Mesenchymal stem cell (in vitro differentiated cells and primary cell): ENCODE data around the gene PODXL2.

Experiments
- DNase-seq: peaks from one replicate; pipeline ENCODE4 v3.0.0-alpha.2; 2013
- H2AFZ ChIP-seq: one replicate; pipeline ENCODE4 v1.6.1; 2013; ENCODE audit warnings: low read depth, mild to moderate bottlenecking, control low read depth, inconsistent platforms, low read length, moderate library complexity
- H2AK5ac ChIP-seq: 2 replicates; pipeline ENCODE4 v1.6.1; 2013; ENCODE audit warnings: low read length, moderate library complexity, mild to moderate bottlenecking, inconsistent platforms; ENCODE audit not compliant: severe bottlenecking
- H2BK120ac ChIP-seq: one replicate; pipeline ENCODE4 v1.6.1; 2013; ENCODE audit warnings: low read depth, mild to moderate bottlenecking, inconsistent platforms, low read length, moderate library complexity
- H2BK12ac ChIP-seq, 2 experiments: one replicate each; pipeline ENCODE4 v1.6.1; 2013; ENCODE audit warnings: inconsistent platforms in 2 of 2, low read length in 2 of 2, mild to moderate bottlenecking in 2 of 2, moderate library complexity in 2 of 2, control low read depth in 1 of 2
- H2BK15ac ChIP-seq: one replicate; pipeline ENCODE4 v1.6.1; 2013; ENCODE audit warnings: mild to moderate bottlenecking, low read depth, inconsistent platforms; ENCODE audit not compliant: poor library complexity, severe bottlenecking
- H2BK5ac ChIP-seq: 2 replicates; pipeline ENCODE4 v1.6.1; 2013; ENCODE audit warnings: low read depth, mild to moderate bottlenecking, low read length, control low read depth, inconsistent platforms; ENCODE audit not compliant: poor library complexity, severe bottlenecking
- H3K14ac ChIP-seq, 2 experiments: one replicate each; pipeline ENCODE4 v1.6.1; 2013; ENCODE audit warnings: inconsistent platforms in 2 of 2, low read length in 2 of 2, control low read depth in 1 of 2, mild to moderate bottlenecking in 1 of 2, moderate library complexity in 1 of 2
- H3K18ac ChIP-seq, 2 experiments: one replicate each; pipeline ENCODE4 v1.6.1; 2013; ENCODE audit warnings: inconsistent platforms in 2 of 2, low read length in 2 of 2, control low read depth in 1 of 2, low read depth in 1 of 2, mild to moderate bottlenecking in 1 of 2
- H3K23ac ChIP-seq, 2 experiments: one replicate each; pipeline ENCODE4 v1.6.1; 2013; ENCODE audit warnings: inconsistent platforms in 2 of 2, low read length in 2 of 2, mild to moderate bottlenecking in 2 of 2, moderate library complexity in 2 of 2, control low read depth in 1 of 2
- H3K27ac ChIP-seq: 2 replicates; pipeline ENCODE4 v1.5.1; 2013; ENCODE audit warnings: mild to moderate bottlenecking, moderate library complexity, low read length, control low read depth, inconsistent platforms; ENCODE audit not compliant: poor library complexity, severe bottlenecking
- H3K27me3 ChIP-seq, 2 experiments: 2 replicates each; pipeline versions ENCODE4 v1.6.1 to v1.7.0; 2013; ENCODE audit warnings: low read length in 2 of 2, mild to moderate bottlenecking in 2 of 2, moderate library complexity in 2 of 2, control low read depth in 1 of 2, inconsistent platforms in 1 of 2; ENCODE audit not compliant: control insufficient read depth in 1 of 2, insufficient read depth in 1 of 2
- H3K36me3 ChIP-seq, 2 experiments: 2 replicates each; pipeline versions ENCODE4 v1.6.1 to v1.7.0; 2013; ENCODE audit warnings: low read length in 2 of 2, control low read depth in 1 of 2, inconsistent platforms in 1 of 2, low read depth in 1 of 2, mild to moderate bottlenecking in 1 of 2; ENCODE audit not compliant: insufficient read depth in 2 of 2, control insufficient read depth in 1 of 2
- H3K4ac ChIP-seq, 2 experiments: one replicate each; pipeline ENCODE4 v1.6.1; 2013; ENCODE audit warnings: inconsistent platforms in 2 of 2, low read length in 2 of 2, mild to moderate bottlenecking in 2 of 2, moderate library complexity in 2 of 2, control low read depth in 1 of 2, low read depth in 1 of 2
- H3K4me1 ChIP-seq: 2 replicates; pipeline ENCODE4 v1.6.1; 2013; ENCODE audit warnings: low read depth, low read length, control low read depth; ENCODE audit not compliant: control insufficient read depth, insufficient read depth
- H3K4me2 ChIP-seq: 2 replicates; pipeline ENCODE4 v1.6.1; 2013; ENCODE audit warnings: low read length, mild to moderate bottlenecking, inconsistent platforms; ENCODE audit not compliant: poor library complexity, severe bottlenecking
- H3K4me3 ChIP-seq, 2 experiments: 2 replicates each; pipeline versions ENCODE4 v1.5.1 to v1.7.0; 2013; ENCODE audit warnings: low read length in 2 of 2, mild to moderate bottlenecking in 2 of 2, control low read depth in 1 of 2, low read depth in 1 of 2; ENCODE audit not compliant: insufficient read depth in 1 of 2
- H3K79me1 ChIP-seq: replicated peaks from 2 replicates; pipeline ENCODE4 v1.6.1; 2013; ENCODE audit warnings: mild to moderate bottlenecking, control low read depth, low read length, inconsistent platforms; ENCODE audit not compliant: poor library complexity, severe bottlenecking
- H3K9ac ChIP-seq: 2 replicates; pipeline ENCODE4 v1.7.0; 2013; ENCODE audit warnings: mild to moderate bottlenecking, low read length, moderate library complexity
- H3K9me3 ChIP-seq: 2 replicates; pipeline ENCODE4 v1.7.0; 2013; ENCODE audit warnings: mild to moderate bottlenecking, low read length; ENCODE audit not compliant: control insufficient read depth
- H4K8ac ChIP-seq: one replicate; pipeline ENCODE4 v1.6.1; 2013; ENCODE audit warnings: inconsistent platforms, mild to moderate bottlenecking, low read length, moderate library complexity
- H4K91ac ChIP-seq: one replicate; pipeline ENCODE4 v1.6.1; 2013; ENCODE audit warnings: mild to moderate bottlenecking, low read length, inconsistent platforms
- WGBS: methylation state at CpG from one replicate; pipeline ENCODE4 v1.1.7; 2013; ENCODE audit warnings: mixed read lengths; 5-methylcytosine and 5-hydroxymethylcytosine counted together

PODXL2 gene

GRCh38 chr3:127718245-127718915 lies 89.4 kb downstream of the PODXL2 start:
- Histone ChIP-seq H3K4me2 (no peak overlapping the region), H4K91ac (no peak overlapping the region), H3K23ac (no peak overlapping the region), H3K18ac (no peak overlapping the region), H3K9me3 (no peaks in the 10 kb centered on the region), H2AK5ac (no peak overlapping the region), H3K36me3 (peaks cover 57 to 65% of the 10 kb centered on the region in 2 experiments), H2BK5ac (no peak overlapping the region), H2BK15ac (no peak overlapping the region), H3K14ac (no peak overlapping the region), H4K8ac (no peak overlapping the region), H3K27ac (no peak overlapping the region), H3K4me3 (no peak overlapping the region), H2BK120ac (no peak overlapping the region), H3K4me1 (peaks cover 20% of the 10 kb centered on the region), H2AFZ (no peak overlapping the region), H2BK12ac (no peak overlapping the region), H3K79me1 (peaks cover 43% of the 10 kb centered on the region), H3K9ac (no peak overlapping the region), H3K4ac (no peak overlapping the region), H3K27me3 (no peaks in the 10 kb centered on the region)
- DNase-seq: no peak
- WGBS: 93% methylated on average over 4 of the region's 7 CpGs

- H2BK120ac ChIP-seq: no peak overlapping the region
- no peak overlapping the region for H3K4ac ChIP-seq
- no peak overlapping the region for H3K18ac ChIP-seq
- DNase-seq: no peak
- no peak overlapping the region for H4K91ac ChIP-seq
- H2BK15ac ChIP-seq: no peak overlapping the region
- H3K36me3 ChIP-seq: peaks cover 57 to 61% of the 10 kb centered on the region in 2 experiments
- H3K14ac ChIP-seq: no peak overlapping the region
- peaks cover 19% of the 10 kb centered on the region for H3K4me1 ChIP-seq
- H3K23ac ChIP-seq: no peak overlapping the region
- H4K8ac ChIP-seq: no peak overlapping the region
- H2AFZ ChIP-seq: no peak overlapping the region
- no peak overlapping the region for H3K4me2 ChIP-seq
- H3K27me3 ChIP-seq: no peaks in the 10 kb centered on the region
- H3K9ac ChIP-seq: no peak overlapping the region
- WGBS: 70% methylated on average over 3 of the region's 3 CpGs
- H2BK12ac ChIP-seq: no peak overlapping the region
- no peak overlapping the region for H2AK5ac ChIP-seq
- no peaks in the 10 kb centered on the region for H3K9me3 ChIP-seq
- H3K4me3 ChIP-seq: no peak overlapping the region
- H3K79me1 ChIP-seq: peaks cover 42% of the 10 kb centered on the region
- no peak overlapping the region for H3K27ac ChIP-seq
- no peak overlapping the region for H2BK5ac ChIP-seq
Observed at GRCh38 chr3:127718916-127719290, 89.9 kb downstream of the PODXL2 start.

DNA sequence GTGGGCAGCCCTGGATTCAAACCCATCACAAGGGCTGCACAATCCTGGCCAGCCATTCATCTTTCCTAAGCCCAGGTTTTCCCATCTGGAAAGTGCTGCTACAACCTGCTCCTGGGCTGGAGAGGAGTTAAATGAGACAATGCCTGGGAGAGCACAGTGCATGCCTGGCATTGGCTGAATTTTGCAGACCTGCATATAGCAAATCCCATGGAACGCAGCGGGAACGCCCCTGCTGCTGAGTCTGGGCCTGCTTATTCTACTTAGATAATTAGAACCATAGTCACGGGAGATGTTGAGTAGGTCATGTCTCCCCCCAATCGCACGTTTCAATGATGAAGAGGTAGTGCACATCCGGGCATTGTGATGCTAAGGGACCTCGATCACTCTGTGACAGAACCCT lies 90.4 kb downstream of the PODXL2 start:
- Histone ChIP-seq H3K27me3 (no peaks in the 10 kb centered on the region), H2AK5ac (no peak overlapping the region), H3K27ac (no peak overlapping the region), H3K4me1 (peaks cover 16% of the 10 kb centered on the region), H2BK120ac (no peak overlapping the region), H3K9me3 (no peaks in the 10 kb centered on the region), H2BK5ac (no peak overlapping the region), H3K79me1 (peaks cover 46% of the 10 kb centered on the region), H3K9ac (no peak overlapping the region), H3K36me3 (peaks cover 57 to 59% of the 10 kb centered on the region in 2 experiments), H3K4me2 (no peak overlapping the region), H2AFZ (no peak overlapping the region), H4K91ac (no peak overlapping the region), H3K4ac (no peak overlapping the region), H4K8ac (no peak overlapping the region), H3K23ac (no peak overlapping the region), H3K18ac (no peak overlapping the region), H3K14ac (no peak overlapping the region), H3K4me3 (no peak overlapping the region), H2BK15ac (no peak overlapping the region), H2BK12ac (no peak overlapping the region)
- 96% methylated on average over 8 of the region's 8 CpGs for WGBS
- no peak for DNase-seq

DNA sequence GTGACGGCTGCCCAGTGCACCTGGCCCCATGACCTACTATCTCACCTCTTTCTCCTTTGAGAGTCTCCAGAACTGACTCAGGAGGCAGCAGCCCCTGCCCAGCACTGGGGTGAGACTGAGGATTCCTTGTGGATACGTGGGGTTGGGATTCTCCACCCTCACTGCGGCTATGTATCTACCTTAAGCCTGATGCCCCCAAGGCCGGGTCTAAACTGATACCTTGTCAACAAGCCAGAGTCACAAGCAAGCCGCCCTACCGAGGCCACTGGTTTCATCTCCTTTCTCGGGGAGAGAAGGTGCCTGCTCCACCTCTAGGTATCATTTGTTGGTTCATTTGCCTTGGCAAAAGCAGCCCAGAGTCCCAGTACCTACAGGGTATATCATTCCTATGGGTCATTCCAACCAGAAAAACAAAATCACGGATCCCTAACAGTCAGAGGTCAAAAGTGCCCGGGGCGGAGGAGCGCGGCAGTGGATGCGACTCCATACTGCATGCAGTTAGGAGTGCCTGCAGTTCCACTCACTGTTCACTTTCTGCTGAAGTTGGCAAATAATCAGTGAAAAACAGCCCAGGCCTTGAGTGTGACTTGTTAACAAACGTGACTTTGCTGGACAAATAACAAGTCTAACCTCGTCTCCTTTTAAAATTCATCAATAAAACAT lies 91.3 kb downstream of the PODXL2 start:
- no peak overlapping the region for H2BK12ac ChIP-seq
- H3K9ac ChIP-seq: no peak overlapping the region
- H3K14ac ChIP-seq: no peak overlapping the region
- peaks cover 55 to 58% of the 10 kb centered on the region in 2 experiments for H3K36me3 ChIP-seq
- no peak overlapping the region for H4K91ac ChIP-seq
- H2AFZ ChIP-seq: no peak overlapping the region
- H3K27ac ChIP-seq: no peak overlapping the region
- no peak overlapping the region for H3K4ac ChIP-seq
- H3K23ac ChIP-seq: no peak overlapping the region
- no peaks in the 10 kb centered on the region for H3K27me3 ChIP-seq
- H3K79me1 ChIP-seq: peaks cover 44% of the 10 kb centered on the region
- no peak overlapping the region for H3K4me3 ChIP-seq
- no peak for DNase-seq
- H3K9me3 ChIP-seq: no peaks in the 10 kb centered on the region
- H3K18ac ChIP-seq: no peak overlapping the region
- no peak overlapping the region for H3K4me2 ChIP-seq
- H3K4me1 ChIP-seq: peaks cover 15% of the 10 kb centered on the region
- no peak overlapping the region for H2AK5ac ChIP-seq
- 95% methylated on average over 15 of the region's 15 CpGs for WGBS
- H2BK15ac ChIP-seq: no peak overlapping the region
- no peak overlapping the region for H2BK5ac ChIP-seq
- no peak overlapping the region for H4K8ac ChIP-seq
- H2BK120ac ChIP-seq: no peak overlapping the region
